ENCODE results near the gene JADE2. TPM values are rescaled to one million over a fixed set of nuclear protein-coding genes. Genes with fewer than 3 reads are reported as not detected.

JADE2 gene
- total RNA-seq, 2 experiments from 2014 or later, result 58.1 to 68.0 TPM

DNA sequence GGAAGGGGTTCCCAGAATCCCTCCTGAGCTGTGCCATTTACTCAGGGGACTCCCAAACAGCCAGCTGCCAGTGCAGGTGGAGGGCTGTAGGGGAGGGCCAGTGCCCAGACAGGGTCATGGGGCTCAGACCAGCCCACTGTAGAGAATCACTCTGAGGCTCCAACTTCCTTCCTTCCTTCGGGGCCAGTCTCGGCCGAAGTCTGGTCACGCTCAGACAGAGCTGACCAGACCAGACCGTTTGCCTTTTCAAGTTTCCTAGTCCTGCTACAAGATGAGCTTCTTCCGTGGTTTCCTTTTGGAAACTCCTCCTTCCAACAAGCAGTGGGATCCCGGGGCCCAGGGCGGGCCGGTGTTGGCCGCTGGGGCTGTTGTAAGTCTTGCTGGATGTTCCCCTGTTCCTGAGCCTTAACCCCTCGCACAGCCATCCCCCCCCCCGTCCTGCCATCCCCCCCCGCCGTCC lies 54.6 kb downstream of the JADE2 start:
- H3K4me3 Mint-ChIP-seq, result no peak overlapping the region
- H3K4me1 Mint-ChIP-seq, result peaks cover 9% of the 10 kb centered on the region
- H3K36me3 Mint-ChIP-seq (ENCODE audit: low read depth), result peaks cover 28% of the 10 kb centered on the region
- ChIA-PET POLR2A (no interaction called here), CTCF (interaction anchor here (1.5 kb wide), 1 partner anchor 73 kb away, joined by 3 read pairs; no protein-coding TSS in a partner anchor)
- intact Hi-C loops (cut with DNase I, micrococcal nuclease), result no loop called here
- no peak for ATAC-seq
- no peak overlapping the region for H3K27ac Mint-ChIP-seq
- no peaks in the 10 kb centered on the region for H3K9me3 Mint-ChIP-seq (ENCODE audit: low read depth)
- DNase-seq, result no peak
- no peaks in the 10 kb centered on the region for H3K27me3 Mint-ChIP-seq

DNA sequence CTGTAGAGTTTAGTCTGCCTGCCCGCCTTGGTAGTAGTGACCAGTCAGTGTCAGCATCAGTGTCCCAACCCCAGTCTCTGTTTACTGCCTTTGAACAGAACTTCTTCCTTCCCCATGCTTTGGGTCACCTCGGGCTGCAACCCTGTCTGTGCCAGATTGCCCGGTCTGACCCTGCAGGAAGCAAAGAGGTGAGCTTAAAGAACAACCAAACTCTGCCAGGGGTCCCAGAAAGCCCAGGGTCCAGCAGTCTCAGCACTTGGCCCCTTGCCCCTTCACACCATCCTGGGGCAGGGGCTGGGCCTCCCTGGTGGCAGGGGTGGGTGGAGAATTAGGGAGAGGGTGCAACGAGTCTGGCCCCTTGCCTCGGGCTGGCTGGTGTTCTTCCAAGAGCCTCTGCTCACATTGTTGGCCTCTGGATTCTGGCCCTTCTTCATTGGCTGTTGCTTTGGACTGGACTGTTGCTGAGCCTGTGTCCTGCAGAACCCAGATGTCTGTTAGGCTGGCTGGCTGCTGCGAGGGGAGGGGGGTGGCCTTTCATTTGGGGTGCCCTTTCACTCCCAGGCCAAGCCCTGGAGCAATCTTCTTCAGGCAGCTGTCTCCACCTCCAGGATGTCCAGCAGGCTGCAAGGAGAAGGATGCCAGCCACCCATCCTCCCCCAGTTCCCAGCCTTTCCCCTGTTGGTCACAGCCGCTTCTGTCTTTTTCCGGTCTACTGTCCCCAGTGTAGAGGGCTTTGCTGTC lies 55.9 kb downstream of the JADE2 start:
- Mint-ChIP-seq H3K27me3 (no peaks in the 10 kb centered on the region), H3K27ac (no peak overlapping the region), H3K4me3 (no peak overlapping the region), H3K4me1 (peaks cover 8% of the 10 kb centered on the region), H3K9me3 (ENCODE audit: low read depth) (no peaks in the 10 kb centered on the region), H3K36me3 (ENCODE audit: low read depth) (peaks cover 24% of the 10 kb centered on the region)
- intact Hi-C loops (cut with DNase I, micrococcal nuclease), result no loop called here
- CTCF ChIA-PET, result interaction anchor here (0.6 to 0.9 kb wide), 4 partner anchors 10 to 398 kb away, joined by 3 to 4 read pairs (median 3); no protein-coding TSS in a partner anchor
- DNase-seq (no peak), ATAC-seq (no peak)
- POLR2A ChIA-PET, result interaction anchor here (0.6 kb wide), 1 partner anchor 176 kb away, joined by 6 read pairs; no protein-coding TSS in a partner anchor

DNA sequence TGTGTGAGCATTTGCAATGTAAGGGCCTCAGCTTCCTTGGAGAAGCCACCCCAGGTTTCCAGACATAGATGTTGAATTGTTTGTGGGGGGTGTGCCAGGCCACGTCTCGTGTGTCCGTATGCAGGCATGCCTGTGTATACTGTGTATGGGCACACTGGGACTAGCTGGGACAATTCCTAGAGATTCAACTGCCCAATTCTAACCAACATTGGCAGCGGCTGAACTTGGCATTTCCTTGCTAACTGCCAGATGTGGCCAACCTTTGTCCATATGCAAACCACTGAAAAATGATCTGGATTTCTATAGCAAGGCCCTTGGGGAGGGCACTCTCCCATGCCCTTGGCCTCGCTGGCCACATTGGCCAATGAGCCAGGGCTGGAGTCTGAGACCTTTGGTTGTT lies 56.8 kb downstream of the JADE2 start:
- peak overlapping the region; percentile 8 for H3K27ac Mint-ChIP-seq
- no peak overlapping the region for H3K4me3 Mint-ChIP-seq
- ChIA-PET POLR2A (interaction anchor here (0.6 kb wide), 1 partner anchor 175 kb away, joined by 6 read pairs; no protein-coding TSS in a partner anchor), CTCF (interaction anchor here (0.6 to 0.8 kb wide), 2 partner anchors 9 to 399 kb away, joined by 3 read pairs; no protein-coding TSS in a partner anchor)
- intact Hi-C loops (cut with DNase I, micrococcal nuclease), result no loop called here
- no peaks in the 10 kb centered on the region for H3K27me3 Mint-ChIP-seq
- peaks cover 10% of the 10 kb centered on the region for H3K4me1 Mint-ChIP-seq
- H3K36me3 Mint-ChIP-seq (ENCODE audit: low read depth), result peaks cover 19% of the 10 kb centered on the region
- no peak for DNase-seq
- H3K9me3 Mint-ChIP-seq (ENCODE audit: low read depth), result no peaks in the 10 kb centered on the region
- ATAC-seq, result no peak

DNA sequence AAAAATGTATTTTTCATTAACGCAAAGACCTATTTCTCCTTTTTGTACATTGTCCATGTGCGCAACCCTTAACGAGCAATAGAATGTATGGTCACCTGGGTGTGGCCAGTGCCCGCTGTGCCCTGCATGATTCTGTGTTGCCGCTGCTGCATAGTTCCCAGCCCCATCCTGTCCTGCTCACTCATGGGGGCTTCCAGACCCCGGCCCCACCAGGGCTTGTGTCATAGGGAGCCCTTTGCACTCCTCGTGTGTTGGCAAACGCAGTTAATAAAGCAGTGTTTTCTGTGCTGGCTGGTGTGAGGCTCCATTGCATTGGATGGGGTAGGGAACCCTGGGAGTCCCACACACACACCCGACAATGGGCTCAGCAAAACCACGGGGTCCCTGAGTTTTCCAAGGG lies 57.5 kb downstream of the JADE2 start:
- ChIA-PET POLR2A (no interaction called here), CTCF (interaction anchor here (0.5 to 2.2 kb wide), 4 partner anchors 47 to 279 kb away, joined by 3 to 9 read pairs (median 4); partner anchors contain the start of gene CDKN2AIPNL)
- ATAC-seq (no peak), DNase-seq (no peak)
- Mint-ChIP-seq H3K27ac (no peak overlapping the region), H3K4me1 (peaks cover 6% of the 10 kb centered on the region), H3K4me3 (no peak overlapping the region), H3K9me3 (ENCODE audit: low read depth) (no peaks in the 10 kb centered on the region), H3K27me3 (no peaks in the 10 kb centered on the region), H3K36me3 (ENCODE audit: low read depth) (peaks cover 15% of the 10 kb centered on the region)
- intact Hi-C loops (cut with DNase I, micrococcal nuclease), result no loop called here

DNA sequence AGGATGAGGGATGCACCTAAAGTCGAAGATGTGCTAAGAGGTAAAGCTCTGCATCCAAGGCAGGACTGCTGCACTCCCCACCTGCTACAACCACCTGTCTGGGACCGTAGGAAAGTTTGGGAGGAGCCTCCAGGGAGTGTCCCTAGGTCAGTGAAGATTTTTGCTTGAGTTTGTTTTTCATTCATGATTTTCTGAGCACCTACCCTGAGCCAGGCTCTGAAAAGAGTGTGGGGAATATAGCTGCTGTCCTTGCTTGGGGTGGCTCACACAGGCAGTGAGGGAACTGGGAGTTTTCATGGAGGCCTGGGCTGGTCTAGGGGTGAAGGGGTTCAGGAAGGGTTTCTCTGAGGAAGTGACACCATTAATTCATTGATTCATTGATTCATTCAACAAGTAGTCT lies 58.3 kb downstream of the JADE2 start:
- ATAC-seq (no peak), DNase-seq (no peak)
- CTCF ChIA-PET, result interaction anchor here (0.5 to 2.2 kb wide), 5 partner anchors 48 to 280 kb away, joined by 3 to 9 read pairs (median 5); partner anchors contain the start of gene CDKN2AIPNL
- H3K4me3 Mint-ChIP-seq, result no peak overlapping the region
- H3K27me3 Mint-ChIP-seq, result no peaks in the 10 kb centered on the region
- peaks cover 8% of the 10 kb centered on the region for H3K36me3 Mint-ChIP-seq (ENCODE audit: low read depth)
- H3K4me1 Mint-ChIP-seq, result peaks cover 6% of the 10 kb centered on the region
- POLR2A ChIA-PET, result no interaction called here
- intact Hi-C loops (cut with DNase I, micrococcal nuclease), result no loop called here
- no peaks in the 10 kb centered on the region for H3K9me3 Mint-ChIP-seq (ENCODE audit: low read depth)
- H3K27ac Mint-ChIP-seq, result peak overlapping the region; percentile 17

DNA sequence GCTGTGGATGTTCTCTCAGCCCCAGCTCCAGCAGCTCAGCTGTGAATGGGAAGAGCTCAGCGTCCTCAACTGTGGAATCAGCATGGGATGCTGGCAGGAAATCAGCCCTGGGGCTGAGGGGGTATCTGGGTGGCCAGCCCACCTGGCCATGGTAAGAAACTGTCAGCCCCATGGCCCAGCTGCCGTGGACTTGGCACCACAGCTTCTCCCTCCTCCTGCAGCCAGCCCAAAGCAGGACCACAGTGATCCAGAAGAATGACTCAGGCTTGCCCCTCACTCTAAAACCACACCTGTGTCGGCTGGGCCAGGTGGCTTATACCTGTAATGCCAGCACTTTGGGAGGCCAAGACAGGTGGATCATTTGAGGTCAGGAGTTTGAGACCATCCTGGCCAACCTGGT lies 59.2 kb downstream of the JADE2 start:
- DNase-seq, result no peak
- intact Hi-C loops (cut with DNase I, micrococcal nuclease), result loop anchor here in 1 of 2 experiments (5.0 kb wide), 1 partner anchor 172 kb away; the partner anchor contains the start of gene CDKN2AIPNL
- Mint-ChIP-seq H3K36me3 (ENCODE audit: low read depth) (peaks cover 2% of the 10 kb centered on the region), H3K27ac (no peak overlapping the region), H3K4me3 (no peak overlapping the region), H3K27me3 (no peaks in the 10 kb centered on the region), H3K9me3 (ENCODE audit: low read depth) (no peaks in the 10 kb centered on the region), H3K4me1 (peaks cover 6% of the 10 kb centered on the region)
- CTCF ChIA-PET, result interaction anchor here (0.5 to 2.2 kb wide), 10 partner anchors 10 to 555 kb away, joined by 3 to 9 read pairs (median 4); partner anchors contain the start of gene CDKN2AIPNL
- ATAC-seq, result no peak
- POLR2A ChIA-PET, result interaction anchor here (0.6 kb wide), 1 partner anchor 135 kb away, joined by 3 read pairs; no protein-coding TSS in a partner anchor

DNA sequence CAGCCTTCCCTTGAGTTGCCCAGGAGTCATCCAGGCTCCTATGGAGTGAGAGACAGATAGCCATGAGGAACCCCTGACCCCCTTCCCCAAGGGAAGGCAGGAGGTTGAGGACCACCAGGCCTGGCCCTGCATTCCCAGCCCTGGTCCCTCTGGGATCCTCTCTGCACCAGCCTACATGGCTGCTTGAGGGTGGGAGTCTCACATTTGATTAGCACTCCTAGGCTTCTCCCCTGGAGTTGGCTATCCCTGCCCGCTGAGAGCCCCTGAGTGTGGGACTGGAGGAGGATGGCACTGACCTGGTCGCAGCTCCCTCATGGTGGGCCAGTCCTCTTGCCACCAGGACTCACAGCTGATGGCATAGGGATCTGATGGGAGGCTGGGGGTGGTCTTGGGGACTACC lies 60.5 kb downstream of the JADE2 start:
- H3K36me3 Mint-ChIP-seq (ENCODE audit: low read depth), result no peaks in the 10 kb centered on the region
- H3K4me1 Mint-ChIP-seq, result peaks cover 7% of the 10 kb centered on the region
- POLR2A ChIA-PET, result no interaction called here
- intact Hi-C loops (cut with DNase I, micrococcal nuclease), result loop anchor here (1.0 to 5.0 kb wide), 5 partner anchors 174 to 409 kb away; partner anchors contain the start of genes CDKN2AIPNL (in 1 of the 2), SKP1 (in 1 of the 2) and UBE2B (in 1 of the 2)
- H3K9me3 Mint-ChIP-seq (ENCODE audit: low read depth), result no peaks in the 10 kb centered on the region
- H3K27ac Mint-ChIP-seq, result no peak overlapping the region
- CTCF ChIA-PET, result interaction anchor here (0.5 to 3.3 kb wide), 8 partner anchors 8 to 282 kb away, joined by 3 to 29 read pairs (median 3); no protein-coding TSS in a partner anchor
- DNase-seq (no peak), ATAC-seq (no peak)
- H3K4me3 Mint-ChIP-seq, result no peak overlapping the region
- no peaks in the 10 kb centered on the region for H3K27me3 Mint-ChIP-seq

DNA sequence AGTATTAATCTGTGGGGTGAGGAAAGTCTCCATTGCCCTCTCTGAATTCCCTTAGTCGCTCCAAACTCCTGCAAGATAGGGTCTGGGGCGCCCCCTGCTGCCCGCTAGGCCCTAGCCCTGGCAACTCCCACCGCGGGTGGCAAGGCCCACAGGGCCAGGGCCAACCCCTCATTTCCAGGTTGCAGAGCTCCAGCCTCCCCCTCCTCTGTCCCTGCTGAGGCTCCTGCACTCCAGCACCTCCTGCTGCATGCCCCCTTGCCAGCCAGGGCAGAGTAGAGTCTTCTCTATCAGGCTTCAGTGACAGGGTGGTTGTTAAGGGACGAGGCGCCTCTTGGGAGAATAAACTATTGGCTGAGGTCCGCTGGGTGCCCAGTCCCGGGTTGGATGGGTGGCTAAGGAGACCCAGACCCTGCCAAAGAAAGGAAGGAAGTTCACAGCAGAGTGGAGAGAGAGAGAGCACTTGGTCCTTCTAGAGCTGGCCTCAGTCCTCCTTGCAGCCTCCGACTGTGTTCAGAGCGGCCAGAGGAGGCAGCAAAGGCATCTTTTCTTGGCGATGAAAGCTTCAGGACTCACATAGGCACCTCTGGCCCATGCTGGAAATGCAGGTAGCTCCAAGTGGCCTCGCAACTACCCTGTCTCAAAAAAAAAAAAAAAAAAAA lies 61.5 kb downstream of the JADE2 start:
- H3K27me3 Mint-ChIP-seq, result no peaks in the 10 kb centered on the region
- intact Hi-C loops (cut with DNase I, micrococcal nuclease), result loop anchor here (1.0 to 5.0 kb wide), 9 partner anchors 151 to 410 kb away; partner anchors contain the start of genes CDKN2AIPNL (in 2 of the 2), CAMLG (in 1 of the 2), PCBD2 (in 1 of the 2) and SKP1 (in 1 of the 2)
- H3K4me1 Mint-ChIP-seq, result peaks cover 14% of the 10 kb centered on the region
- peak; percentile 91 for ATAC-seq
- H3K27ac Mint-ChIP-seq, result peak overlapping the region; percentile 78
- H3K4me3 Mint-ChIP-seq, result no peak overlapping the region
- ChIA-PET POLR2A (interaction anchor here (0.5 to 1.2 kb wide), 4 partner anchors 22 to 428 kb away, joined by 3 to 4 read pairs (median 3); no protein-coding TSS in a partner anchor), CTCF (interaction anchor here (0.5 to 3.3 kb wide), 91 partner anchors 9 to 648 kb away, joined by 3 to 34 read pairs (median 4); partner anchors contain the start of genes CAMLG, CDKN2AIPNL, DDX46 and PPP2CA)
- DNase-seq, result peak; percentile 95
- H3K36me3 Mint-ChIP-seq (ENCODE audit: low read depth), result no peaks in the 10 kb centered on the region
- no peaks in the 10 kb centered on the region for H3K9me3 Mint-ChIP-seq (ENCODE audit: low read depth)

DNA sequence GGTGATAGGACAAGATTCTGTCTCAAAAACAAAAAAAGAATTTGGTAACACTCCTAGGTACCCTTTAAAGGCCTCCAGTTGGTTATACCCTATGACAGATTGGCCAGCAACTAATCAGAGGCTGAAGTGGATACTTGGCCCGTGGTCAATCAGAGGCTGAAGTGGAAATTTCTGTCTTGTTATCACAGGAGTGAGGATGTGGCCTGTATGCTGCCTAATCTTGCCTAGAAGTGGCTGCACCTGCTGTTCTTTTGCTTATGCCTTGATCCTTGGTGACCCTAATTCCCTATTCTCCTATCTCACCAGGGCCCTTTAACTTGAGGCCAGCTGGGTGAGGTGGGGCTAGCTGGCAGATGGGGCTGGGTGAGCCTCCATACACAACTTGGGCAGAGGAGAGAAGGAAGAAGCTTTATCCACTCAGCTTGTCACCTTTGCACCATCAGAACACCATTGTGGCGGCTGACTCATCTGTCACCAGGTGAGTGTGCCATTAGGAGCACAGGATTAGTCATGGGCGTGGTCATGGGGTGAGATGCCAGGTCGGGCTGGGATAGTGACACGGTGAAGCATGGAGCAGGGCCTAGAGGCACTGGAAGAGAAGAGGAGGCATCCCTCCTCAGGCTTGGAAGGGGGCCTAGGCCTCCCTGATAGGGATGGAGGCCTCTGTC lies 65.7 kb downstream of the JADE2 start:
- no peak overlapping the region for H3K27ac Mint-ChIP-seq
- DNase-seq (peak; percentile 86), ATAC-seq (peak; percentile 68)
- H3K36me3 Mint-ChIP-seq (ENCODE audit: low read depth), result no peaks in the 10 kb centered on the region
- intact Hi-C loops (cut with DNase I, micrococcal nuclease), result loop anchor here (1.0 to 5.0 kb wide), 2 partner anchors 12 to 146 kb away; partner anchors contain the start of gene CAMLG (in 1 of the 2)
- ChIA-PET POLR2A (interaction anchor here (1.0 to 1.3 kb wide), 2 partner anchors 147 to 180 kb away, joined by 3 to 4 read pairs; partner anchors contain the start of genes CAMLG and CDKN2AIPNL), CTCF (interaction anchor here (0.6 to 3.7 kb wide), 4 partner anchors 9 to 79 kb away, joined by 3 to 15 read pairs (median 4); no protein-coding TSS in a partner anchor)
- peaks cover 25% of the 10 kb centered on the region for H3K4me1 Mint-ChIP-seq
- no peaks in the 10 kb centered on the region for H3K9me3 Mint-ChIP-seq (ENCODE audit: low read depth)
- no peak overlapping the region for H3K4me3 Mint-ChIP-seq
- H3K27me3 Mint-ChIP-seq, result peaks cover 3% of the 10 kb centered on the region

DNA sequence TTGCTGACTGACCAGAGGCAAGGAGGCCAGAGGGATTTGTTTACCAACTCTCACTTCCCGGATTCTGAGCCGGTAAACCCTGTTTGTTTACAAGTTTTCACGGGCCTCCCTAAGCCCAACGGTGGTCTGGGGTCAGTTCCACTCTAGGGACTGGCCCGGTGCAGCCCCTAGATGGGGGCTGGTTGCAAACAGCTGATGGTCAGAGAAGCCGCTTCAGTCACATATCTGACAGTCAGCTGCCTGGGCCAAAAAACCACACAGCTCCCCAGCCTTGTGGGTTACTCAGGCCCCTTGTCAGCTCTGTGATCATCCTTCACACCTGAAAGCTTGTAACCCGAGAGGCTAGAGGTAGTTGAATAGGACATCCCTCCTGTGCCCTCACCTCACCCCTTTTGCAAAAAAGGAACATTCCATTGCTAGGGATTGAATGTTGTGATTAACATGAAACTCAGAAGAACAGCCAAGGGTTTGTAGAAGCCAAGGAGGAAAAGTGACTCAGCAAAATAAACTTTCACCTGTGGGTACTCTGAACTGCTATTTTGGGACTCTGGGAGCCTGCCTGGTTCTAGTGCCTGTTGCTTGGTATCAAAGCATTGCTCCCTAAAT lies 66.8 kb downstream of the JADE2 start:
- POLR2A ChIA-PET, result interaction anchor here (0.5 kb wide), 1 partner anchor 379 kb away, joined by 6 read pairs; no protein-coding TSS in a partner anchor
- H3K27ac Mint-ChIP-seq, result no peak overlapping the region

More for the DNA sequence above, 66.8 kb downstream of the JADE2 start:
- Mint-ChIP-seq H3K4me1 (peaks cover 19% of the 10 kb centered on the region), H3K27me3 (peaks cover 3% of the 10 kb centered on the region), H3K4me3 (no peak overlapping the region), H3K36me3 (ENCODE audit: low read depth) (no peaks in the 10 kb centered on the region), H3K9me3 (ENCODE audit: low read depth) (no peaks in the 10 kb centered on the region)
- CTCF ChIA-PET, result interaction anchor here (1.4 to 3.7 kb wide), 2 partner anchors 10 to 14 kb away, joined by 3 to 15 read pairs; no protein-coding TSS in a partner anchor
- DNase-seq (no peak), ATAC-seq (no peak)
- intact Hi-C loops (cut with DNase I, micrococcal nuclease), result loop anchor here in 1 of 2 experiments (5.0 kb wide), 1 partner anchor 145 kb away; the partner anchor contains the start of gene CAMLG

Data from activated CD4-positive, alpha-beta T cell treated with anti-CD3 and anti-CD28 coated beads for 36 hours (primary cell).